Skeletal muscle tissue (tissue), 4 donors: ENCODE data around the gene GREM1. TPM values are rescaled to one million over a fixed set of nuclear protein-coding genes. Genes with fewer than 3 reads are reported as not detected.
A peak's percentile ranks its signal among the peaks of the same experiment; 100 is the strongest.

Experiments
- H3K27ac ChIP-seq: one replicate; pipeline ENCODE4 v1.7.0; 2013; ENCODE audit warnings: mild to moderate bottlenecking, low read depth, low read length, inconsistent platforms
- H3K27me3 ChIP-seq, 3 donors: one replicate each; pipeline ENCODE4 v1.7.0; 2013; ENCODE audit warnings: low read length in 3 of 3; ENCODE audit not compliant: control insufficient read depth in 3 of 3, insufficient read depth in 3 of 3
- H3K36me3 ChIP-seq, 3 donors: one replicate each; pipeline ENCODE4 v1.7.0; 2013; ENCODE audit warnings: low read length in 3 of 3; ENCODE audit not compliant: control insufficient read depth in 3 of 3, insufficient read depth in 3 of 3
- H3K4me1 ChIP-seq, 3 donors: one replicate each; pipeline ENCODE4 v1.7.0; 2013; ENCODE audit warnings: low read length in 3 of 3, mild to moderate bottlenecking in 3 of 3; ENCODE audit not compliant: control insufficient read depth in 3 of 3, insufficient read depth in 3 of 3
- H3K4me3 ChIP-seq, 3 donors: one replicate each; pipeline ENCODE4 v1.7.0; 2013; ENCODE audit warnings: low read length in 3 of 3
- H3K9ac ChIP-seq, 3 donors: one replicate each; pipeline ENCODE4 v1.7.0; 2013; ENCODE audit warnings: low read length in 3 of 3, mild to moderate bottlenecking in 3 of 3, moderate library complexity in 2 of 3, low read depth in 1 of 3
- H3K9me3 ChIP-seq, 3 donors: one replicate each; pipeline ENCODE4 v1.7.0; 2013; ENCODE audit warnings: low read length in 3 of 3; ENCODE audit not compliant: control insufficient read depth in 3 of 3
- total RNA-seq: library from RNA; depleted of rRNA; stranded (reverse); fragments of >200 nt; gene quantifications from one replicate; pipeline ENCODE4 v1.2.3, GENCODE V29; 2014
- donor health status: Osteomylitis.

Gene GREM1
- total RNA-seq, 1 donor from 2014 or later: 0.52 TPM

- Histone ChIP-seq H3K27me3 (peaks cover 50 to 55% (median 53%) of the 10 kb centered on the region in 3 donors), H3K27ac (no peak overlapping the region), H3K4me3 (no peak overlapping the region), H3K4me1 (peaks cover 12 to 18% (median 12%) of the 10 kb centered on the region in 3 donors), H3K9ac (no peak overlapping the region), H3K9me3 (no peaks in the 10 kb centered on the region), H3K36me3 (no peaks in the 10 kb centered on the region)
Measured at GRCh38 chr15:32715276-32715675, 2.5 kb upstream of the GREM1 start.

GRCh38 chr15:32716216-32716914 lies 1.4 kb upstream of the GREM1 start:
- H3K4me3 ChIP-seq: no peak overlapping the region
- peaks cover 12 to 18% (median 12%) of the 10 kb centered on the region in 3 donors for H3K4me1 ChIP-seq
- H3K27ac ChIP-seq: no peak overlapping the region
- H3K27me3 ChIP-seq: peaks cover 52 to 58% (median 55%) of the 10 kb centered on the region in 3 donors
- no peaks in the 10 kb centered on the region for H3K36me3 ChIP-seq
- no peaks in the 10 kb centered on the region for H3K9me3 ChIP-seq
- H3K9ac ChIP-seq: no peak overlapping the region

GRCh38 chr15:32716915-32717425 lies 834 bp upstream of the GREM1 start:
- no peak overlapping the region for H3K27ac ChIP-seq
- H3K4me1 ChIP-seq: peaks cover 12 to 18% (median 12%) of the 10 kb centered on the region in 3 donors
- no peaks in the 10 kb centered on the region for H3K36me3 ChIP-seq
- no peak overlapping the region for H3K9ac ChIP-seq
- peaks cover 52 to 58% (median 55%) of the 10 kb centered on the region in 3 donors for H3K27me3 ChIP-seq
- no peaks in the 10 kb centered on the region for H3K9me3 ChIP-seq
- peak overlapping the region in 1 of 3 donors; percentile 3 for H3K4me3 ChIP-seq

GRCh38 chr15:32718227-32718820 lies 520 bp downstream of the GREM1 start:
- H3K9ac ChIP-seq: peak overlapping the region in 1 of 3 donors; percentile 8
- no peaks in the 10 kb centered on the region for H3K36me3 ChIP-seq
- H3K4me1 ChIP-seq: peaks cover 12 to 18% (median 12%) of the 10 kb centered on the region in 3 donors
- H3K4me3 ChIP-seq: peak overlapping the region in 2 of 3 donors; percentile 30 to 52
- H3K27ac ChIP-seq: no peak overlapping the region
- peaks cover 50 to 58% (median 52%) of the 10 kb centered on the region in 3 donors for H3K27me3 ChIP-seq
- H3K9me3 ChIP-seq: no peaks in the 10 kb centered on the region

- H3K9ac ChIP-seq: peak overlapping the region in 2 of 3 donors; percentile 8 to 33
- H3K27ac ChIP-seq: no peak overlapping the region
- H3K27me3 ChIP-seq: peaks cover 48 to 58% (median 52%) of the 10 kb centered on the region in 3 donors
Measured at GRCh38 chr15:32718821-32719716, 1.3 kb downstream of the GREM1 start.

GRCh38 chr15:32721596-32721995 lies 3.8 kb downstream of the GREM1 start:
- Histone ChIP-seq H3K27ac (no peak overlapping the region), H3K4me3 (no peak overlapping the region), H3K9ac (no peak overlapping the region), H3K9me3 (peaks cover 0 to 2% (median 0%) of the 10 kb centered on the region in 3 donors), H3K4me1 (peaks cover 12 to 18% (median 12%) of the 10 kb centered on the region in 3 donors), H3K27me3 (peaks cover 33 to 36% (median 36%) of the 10 kb centered on the region in 3 donors), H3K36me3 (no peaks in the 10 kb centered on the region)

More at GRCh38 chr15:32718821-32719716, 1.3 kb downstream of the GREM1 start:
- no peaks in the 10 kb centered on the region for H3K36me3 ChIP-seq
- peaks cover 12 to 18% (median 12%) of the 10 kb centered on the region in 3 donors for H3K4me1 ChIP-seq
- peak overlapping the region in 2 of 3 donors; percentile 52 to 54 for H3K4me3 ChIP-seq
- H3K9me3 ChIP-seq: no peaks in the 10 kb centered on the region

- H3K4me3 ChIP-seq: no peak overlapping the region
- no peak overlapping the region for H3K9ac ChIP-seq
- no peaks in the 10 kb centered on the region for H3K36me3 ChIP-seq
- H3K27ac ChIP-seq: no peak overlapping the region
- H3K27me3 ChIP-seq: peaks cover 27 to 31% (median 31%) of the 10 kb centered on the region in 3 donors
- H3K9me3 ChIP-seq: peaks cover 0 to 2% (median 0%) of the 10 kb centered on the region in 3 donors
- peaks cover 12 to 18% (median 12%) of the 10 kb centered on the region in 3 donors for H3K4me1 ChIP-seq
Measured at GRCh38 chr15:32722136-32722535, 4.3 kb downstream of the GREM1 start.

GRCh38 chr15:32723171-32723948 lies 5.6 kb downstream of the GREM1 start:
- Histone ChIP-seq H3K4me3 (no peak overlapping the region), H3K9ac (no peak overlapping the region), H3K27ac (no peak overlapping the region), H3K4me1 (peaks cover 8 to 11% (median 10%) of the 10 kb centered on the region in 3 donors), H3K9me3 (peaks cover 0 to 5% (median under 1%) of the 10 kb centered on the region in 3 donors), H3K27me3 (peaks cover 17 to 21% (median 20%) of the 10 kb centered on the region in 3 donors), H3K36me3 (no peaks in the 10 kb centered on the region)
